DMS153 treated with DMSO at 0.1 percent for 48 hours (cell line): ENCODE results near the gene RALGAPA1.

Experiments
- DNase-seq: peaks from one replicate; lab custom pipeline; 2025; ENCODE audit not compliant: unreplicated experiment; lab: John Stamatoyannopoulos, UW

The RALGAPA1 gene

GRCh38 chr14:35499180-35499579, 309.9 kb downstream of the RALGAPA1 start:
- DNase-seq: no peak

GRCh38 chr14:35495278-35495677, 313.8 kb downstream of the RALGAPA1 start:
- no peak for DNase-seq

GRCh38 chr14:35492569-35493014, 316.5 kb downstream of the RALGAPA1 start:
- no peak for DNase-seq
